ENCODE results near the gene MYCBP.

Gene MYCBP

GRCh38 chr1:38834221-38834782 lies 38.8 kb downstream of the MYCBP start:
- H3K4me3 Mint-ChIP-seq, result no peak overlapping the region
- no peak for TF ChIP-seq CTCF (IDR thresholded peaks at IDR 0.05; ENCODE audit: unreplicated experiment in 3 of 3)

DNA sequence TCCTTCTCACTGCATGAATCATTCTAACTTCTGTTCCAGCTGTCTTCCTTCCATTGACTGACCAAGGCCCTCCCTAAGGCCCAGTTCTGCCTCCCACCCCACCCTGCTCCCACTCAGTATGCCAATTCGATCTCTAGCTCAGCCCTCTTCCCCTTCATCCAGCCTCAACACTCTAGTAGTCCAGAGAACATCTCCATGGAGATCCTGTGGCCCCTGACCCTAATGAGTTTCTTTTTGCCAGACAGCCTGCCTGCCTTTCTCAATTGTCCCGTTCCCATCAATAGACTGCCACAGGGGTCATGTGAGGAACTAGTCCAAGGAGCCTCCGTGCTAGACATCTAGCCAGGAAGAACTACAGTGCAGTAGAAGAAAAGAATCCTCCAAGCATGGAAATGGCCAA lies 40.0 kb downstream of the MYCBP start:
- no peaks in the 10 kb centered on the region for H3K4me1 Mint-ChIP-seq
- no peak overlapping the region for H3K4me3 Mint-ChIP-seq
- TF ChIP-seq CTCF (IDR thresholded peaks at IDR 0.05; ENCODE audit: unreplicated experiment in 3 of 3), result no peak
- H3K36me3 Mint-ChIP-seq (ENCODE audit: low read depth), result peaks cover 5% of the 10 kb centered on the region
- H3K27ac Mint-ChIP-seq, result peak overlapping the region in 1 of 3 experiments; percentile 31
- H3K9me3 Mint-ChIP-seq, result no peaks in the 10 kb centered on the region
- H3K27me3 Mint-ChIP-seq (ENCODE audit: low read depth), result peaks cover 30% of the 10 kb centered on the region

More at GRCh38 chr1:38834221-38834782, 38.8 kb downstream of the MYCBP start:
- no peaks in the 10 kb centered on the region for H3K4me1 Mint-ChIP-seq
- H3K36me3 Mint-ChIP-seq (ENCODE audit: low read depth), result peaks cover 16% of the 10 kb centered on the region
- H3K27me3 Mint-ChIP-seq (ENCODE audit: low read depth), result peaks cover 26% of the 10 kb centered on the region
- H3K27ac Mint-ChIP-seq, result no peak overlapping the region
- H3K9me3 Mint-ChIP-seq, result no peaks in the 10 kb centered on the region

GRCh38 chr1:38832370-38832734 lies 40.8 kb downstream of the MYCBP start:
- Mint-ChIP-seq H3K27me3 (ENCODE audit: low read depth) (peaks cover 30% of the 10 kb centered on the region), H3K4me3 (no peak overlapping the region), H3K36me3 (ENCODE audit: low read depth) (no peaks in the 10 kb centered on the region), H3K27ac (no peak overlapping the region), H3K9me3 (no peaks in the 10 kb centered on the region), H3K4me1 (no peaks in the 10 kb centered on the region)
- no peak for TF ChIP-seq CTCF (IDR thresholded peaks at IDR 0.05; ENCODE audit: unreplicated experiment in 3 of 3)

- no peaks in the 10 kb centered on the region for H3K4me1 Mint-ChIP-seq
- no peak overlapping the region for H3K27ac Mint-ChIP-seq
- peaks cover 30% of the 10 kb centered on the region for H3K27me3 Mint-ChIP-seq (ENCODE audit: low read depth)
- H3K9me3 Mint-ChIP-seq, result no peaks in the 10 kb centered on the region
- H3K36me3 Mint-ChIP-seq (ENCODE audit: low read depth), result no peaks in the 10 kb centered on the region
- H3K4me3 Mint-ChIP-seq, result no peak overlapping the region
- TF ChIP-seq CTCF (IDR thresholded peaks at IDR 0.05; ENCODE audit: unreplicated experiment in 3 of 3), result no peak
These were observed 41.3 kb downstream of the MYCBP start for GRCh38 chr1:38831731-38832369.

DNA sequence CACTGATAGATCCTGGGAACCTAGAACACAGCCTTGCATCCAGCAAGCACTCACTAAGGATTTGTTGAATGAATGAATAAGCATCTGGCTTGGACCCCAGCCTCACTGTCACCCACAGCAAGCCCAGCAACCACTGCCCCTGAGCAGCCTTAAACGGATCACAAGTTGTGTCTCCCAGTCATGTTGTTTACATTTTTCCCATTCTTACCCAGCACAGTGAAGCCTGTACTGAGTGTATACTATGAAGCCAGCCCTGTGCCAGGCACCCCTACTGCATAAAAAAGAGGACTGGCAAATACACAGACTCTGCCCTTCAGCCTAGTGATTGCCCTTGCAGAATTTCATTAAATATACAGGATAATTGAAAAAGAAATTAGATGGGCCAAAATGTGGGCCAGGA lies 43.8 kb downstream of the MYCBP start:
- H3K27ac Mint-ChIP-seq, result no peak overlapping the region

More for the DNA sequence above, 43.8 kb downstream of the MYCBP start:
- no peak for TF ChIP-seq CTCF (IDR thresholded peaks at IDR 0.05; ENCODE audit: unreplicated experiment in 3 of 3)
- Mint-ChIP-seq H3K27me3 (ENCODE audit: low read depth) (peaks cover 45% of the 10 kb centered on the region), H3K36me3 (ENCODE audit: low read depth) (no peaks in the 10 kb centered on the region), H3K4me1 (no peaks in the 10 kb centered on the region), H3K4me3 (no peak overlapping the region), H3K9me3 (no peaks in the 10 kb centered on the region)

Data from nephron (organoid).